ENCODE results near the gene NMNAT3. TPM values are rescaled to one million over a fixed set of nuclear protein-coding genes. Genes with fewer than 3 reads are reported as not detected.

Gene NMNAT3
- total RNA-seq, 2 experiments from 2014 or later, result 1.5 to 1.9 TPM

DNA sequence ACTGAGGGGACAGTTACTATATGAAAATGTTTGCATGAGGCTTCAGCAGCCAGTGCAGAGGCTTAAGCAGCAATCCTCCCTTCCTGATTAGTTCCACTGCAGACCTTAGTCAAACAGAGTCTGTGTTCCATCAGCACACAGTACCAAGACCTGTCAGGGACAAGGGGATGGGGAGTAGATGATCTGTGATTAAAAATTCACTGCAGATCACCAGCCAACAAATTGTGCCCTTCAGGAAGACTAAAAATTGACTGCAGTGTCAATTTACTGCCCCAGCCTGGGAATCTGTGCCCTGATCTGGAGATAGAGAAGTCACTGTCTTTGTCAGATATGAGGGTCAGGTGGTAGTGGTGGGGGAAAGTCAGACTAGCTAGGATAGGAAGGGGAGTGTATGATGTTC, 13.8 kb upstream of the NMNAT3 start:
- Mint-ChIP-seq H3K4me1 (ENCODE audit: low read depth) (no peaks in the 10 kb centered on the region), H3K36me3 (ENCODE audit: low read depth) (no peaks in the 10 kb centered on the region), H3K4me3 (no peak overlapping the region), H3K9me3 (no peaks in the 10 kb centered on the region), H3K27me3 (peaks cover 19% of the 10 kb centered on the region), H3K27ac (no peak overlapping the region)
- TF ChIP-seq, protein P1, sequence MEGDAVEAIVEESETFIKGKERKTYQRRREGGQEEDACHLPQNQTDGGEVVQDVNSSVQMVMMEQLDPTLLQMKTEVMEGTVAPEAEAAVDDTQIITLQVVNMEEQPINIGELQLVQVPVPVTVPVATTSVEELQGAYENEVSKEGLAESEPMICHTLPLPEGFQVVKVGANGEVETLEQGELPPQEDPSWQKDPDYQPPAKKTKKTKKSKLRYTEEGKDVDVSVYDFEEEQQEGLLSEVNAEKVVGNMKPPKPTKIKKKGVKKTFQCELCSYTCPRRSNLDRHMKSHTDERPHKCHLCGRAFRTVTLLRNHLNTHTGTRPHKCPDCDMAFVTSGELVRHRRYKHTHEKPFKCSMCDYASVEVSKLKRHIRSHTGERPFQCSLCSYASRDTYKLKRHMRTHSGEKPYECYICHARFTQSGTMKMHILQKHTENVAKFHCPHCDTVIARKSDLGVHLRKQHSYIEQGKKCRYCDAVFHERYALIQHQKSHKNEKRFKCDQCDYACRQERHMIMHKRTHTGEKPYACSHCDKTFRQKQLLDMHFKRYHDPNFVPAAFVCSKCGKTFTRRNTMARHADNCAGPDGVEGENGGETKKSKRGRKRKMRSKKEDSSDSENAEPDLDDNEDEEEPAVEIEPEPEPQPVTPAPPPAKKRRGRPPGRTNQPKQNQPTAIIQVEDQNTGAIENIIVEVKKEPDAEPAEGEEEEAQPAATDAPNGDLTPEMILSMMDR (IDR thresholded peaks at IDR 0.05), result no peak
- H3K9me3 ChIP-seq (ENCODE audit: control insufficient read depth in 1 of 2, insufficient read depth in 1 of 2, low read length in 2 of 2), result no peaks in the 10 kb centered on the region
- H3K27me3 ChIP-seq (ENCODE audit: control insufficient read depth in 1 of 2, insufficient read depth in 2 of 2, low read length in 2 of 2), result no peaks in the 10 kb centered on the region
- ChIA-PET POLR2A (no interaction called here), CTCF (no interaction called here)
- ATAC-seq (ENCODE audit: poor library complexity), result no peak
- H3K27ac ChIP-seq (ENCODE audit: low read depth in 1 of 2, low read length in 2 of 2), result no peak overlapping the region
- no peak overlapping the region for H3K4me3 ChIP-seq (ENCODE audit: low read length)
- intact Hi-C loops (cut with DNase I, micrococcal nuclease), result no loop called here
- no peak for DNase-seq
- H3K36me3 ChIP-seq (ENCODE audit: insufficient read depth, low read length), result no peaks in the 10 kb centered on the region
- H3K4me1 ChIP-seq (ENCODE audit: insufficient read depth, low read length), result no peaks in the 10 kb centered on the region

DNA sequence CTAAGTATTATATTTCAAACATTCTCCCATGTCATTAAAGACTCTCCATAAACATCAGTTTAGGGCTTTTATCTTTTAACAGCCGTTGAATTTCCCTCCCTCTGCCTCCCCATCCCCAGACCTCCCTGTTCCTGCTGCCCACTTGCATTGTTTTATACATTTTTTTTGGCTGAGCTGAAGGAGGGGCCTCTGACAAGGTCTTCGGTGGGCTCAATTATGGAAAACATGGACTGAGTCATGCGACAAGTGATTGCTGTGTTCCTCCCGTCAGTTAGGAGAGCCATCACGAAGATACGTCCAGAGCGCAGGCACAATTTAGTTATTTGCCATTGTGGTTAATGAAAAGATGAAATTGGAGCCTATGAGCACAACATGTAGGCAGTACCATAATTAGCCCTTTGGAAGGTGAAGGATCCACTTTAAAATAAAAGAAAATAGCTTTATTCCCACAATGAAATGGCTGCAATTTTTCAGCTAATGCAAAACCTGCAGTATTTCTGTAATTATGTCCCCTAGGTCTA, 12.0 kb upstream of the NMNAT3 start:
- Mint-ChIP-seq H3K27ac (no peak overlapping the region), H3K27me3 (peaks cover 19% of the 10 kb centered on the region), H3K4me1 (ENCODE audit: low read depth) (no peaks in the 10 kb centered on the region), H3K9me3 (no peaks in the 10 kb centered on the region), H3K4me3 (no peak overlapping the region), H3K36me3 (ENCODE audit: low read depth) (no peaks in the 10 kb centered on the region)
- Histone ChIP-seq H3K4me3 (ENCODE audit: low read length) (no peak overlapping the region), H3K9me3 (ENCODE audit: control insufficient read depth in 1 of 2, insufficient read depth in 1 of 2, low read length in 2 of 2) (no peaks in the 10 kb centered on the region), H3K36me3 (ENCODE audit: insufficient read depth, low read length) (no peaks in the 10 kb centered on the region), H3K27me3 (ENCODE audit: control insufficient read depth in 1 of 2, insufficient read depth in 2 of 2, low read length in 2 of 2) (no peaks in the 10 kb centered on the region), H3K27ac (ENCODE audit: low read depth in 1 of 2, low read length in 2 of 2) (no peak overlapping the region), H3K4me1 (ENCODE audit: insufficient read depth, low read length) (no peaks in the 10 kb centered on the region)
- TF ChIP-seq, protein P1 (IDR thresholded peaks at IDR 0.05), result no peak
- ATAC-seq (ENCODE audit: poor library complexity), result no peak
- ChIA-PET POLR2A (no interaction called here), CTCF (no interaction called here)
- DNase-seq, result no peak
- intact Hi-C loops (cut with DNase I, micrococcal nuclease), result no loop called here

DNA sequence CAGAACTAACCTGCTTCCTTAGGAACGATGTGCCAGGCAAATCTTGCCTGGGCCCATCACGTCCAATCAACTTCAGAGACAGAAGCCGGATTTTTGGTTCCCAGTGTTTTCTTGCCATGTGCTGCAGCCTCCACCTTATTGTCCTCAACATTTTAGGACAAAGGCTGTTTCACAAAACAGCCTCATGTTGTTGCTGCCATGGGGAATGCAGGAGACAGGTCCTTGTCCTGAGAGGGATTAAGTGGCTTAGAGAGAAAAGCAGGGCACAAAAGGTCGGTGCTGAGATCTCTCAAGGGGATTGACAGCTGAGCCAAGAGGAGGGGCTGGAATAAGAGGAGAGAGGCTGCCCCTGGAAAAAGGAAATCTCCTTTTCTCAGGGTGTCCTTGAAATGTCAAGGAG, 11.3 kb upstream of the NMNAT3 start:
- H3K4me1 Mint-ChIP-seq (ENCODE audit: low read depth), result no peaks in the 10 kb centered on the region
- Histone ChIP-seq H3K27me3 (ENCODE audit: control insufficient read depth in 1 of 2, insufficient read depth in 2 of 2, low read length in 2 of 2) (no peaks in the 10 kb centered on the region), H3K4me1 (ENCODE audit: insufficient read depth, low read length) (no peaks in the 10 kb centered on the region), H3K4me3 (ENCODE audit: low read length) (no peak overlapping the region), H3K9me3 (ENCODE audit: control insufficient read depth in 1 of 2, insufficient read depth in 1 of 2, low read length in 2 of 2) (no peaks in the 10 kb centered on the region), H3K36me3 (ENCODE audit: insufficient read depth, low read length) (no peaks in the 10 kb centered on the region), H3K27ac (ENCODE audit: low read depth in 1 of 2, low read length in 2 of 2) (no peak overlapping the region)
- intact Hi-C loops (cut with DNase I, micrococcal nuclease), result no loop called here
- H3K27ac Mint-ChIP-seq, result no peak overlapping the region
- TF ChIP-seq, protein P1 (IDR thresholded peaks at IDR 0.05), result no peak
- no peak overlapping the region for H3K4me3 Mint-ChIP-seq
- CTCF ChIA-PET, result no interaction called here
- POLR2A ChIA-PET, result no interaction called here
- H3K27me3 Mint-ChIP-seq, result peaks cover 21% of the 10 kb centered on the region
- DNase-seq (no peak), ATAC-seq (ENCODE audit: poor library complexity) (no peak)
- H3K36me3 Mint-ChIP-seq (ENCODE audit: low read depth), result no peaks in the 10 kb centered on the region
- H3K9me3 Mint-ChIP-seq, result no peaks in the 10 kb centered on the region

Data from CD4-positive, alpha-beta T cell (primary cell).